Measurements from ENCODE around the gene NKAIN2. TPM values are rescaled to one million over a fixed set of nuclear protein-coding genes. Genes with fewer than 3 reads are reported as not detected.
"Not testable (repeated sequence)": the region's sequence is repeated elsewhere in the genome, so short reads cannot be mapped to it uniquely, and the experiment has no call there.

Gene NKAIN2
- total and polyA plus RNA-seq, 8 donors = 9.5 to 23.4 (median 18.9) TPM; not detected in 2

DNA sequence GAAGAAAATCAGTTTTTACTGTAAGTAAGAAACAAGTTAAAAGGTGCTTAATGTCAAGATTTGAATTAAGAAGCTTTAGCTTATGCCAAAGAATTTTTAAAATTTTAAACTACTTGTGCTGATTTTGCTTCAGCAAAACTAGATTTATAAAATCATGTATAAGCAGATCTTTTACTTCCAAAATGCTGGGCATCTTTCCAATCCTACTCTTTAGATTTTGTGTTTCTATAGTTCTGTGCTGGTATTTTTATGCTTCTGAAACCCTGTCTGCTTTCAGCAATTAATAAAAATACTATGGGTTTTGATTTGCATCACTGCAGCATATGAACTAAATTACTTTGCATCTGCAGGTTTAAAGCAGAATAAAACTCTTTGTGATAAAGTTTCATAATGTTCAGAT lies 920.0 kb downstream of the NKAIN2 start:
- no peaks in the 10 kb centered on the region for H3K27me3 ChIP-seq
- no peaks in the 10 kb centered on the region for H3K4me1 ChIP-seq
- H3K4me3 ChIP-seq = no peak overlapping the region
- H3K9me3 ChIP-seq = no peaks in the 10 kb centered on the region
- DNase-seq (no peak), ATAC-seq (no peak)
- H3K27ac ChIP-seq = no peak overlapping the region
- H3K36me3 ChIP-seq = no peaks in the 10 kb centered on the region
- intact Hi-C loops (cut with DNase I) = no loop called here
- TF ChIP-seq, protein P1, sequence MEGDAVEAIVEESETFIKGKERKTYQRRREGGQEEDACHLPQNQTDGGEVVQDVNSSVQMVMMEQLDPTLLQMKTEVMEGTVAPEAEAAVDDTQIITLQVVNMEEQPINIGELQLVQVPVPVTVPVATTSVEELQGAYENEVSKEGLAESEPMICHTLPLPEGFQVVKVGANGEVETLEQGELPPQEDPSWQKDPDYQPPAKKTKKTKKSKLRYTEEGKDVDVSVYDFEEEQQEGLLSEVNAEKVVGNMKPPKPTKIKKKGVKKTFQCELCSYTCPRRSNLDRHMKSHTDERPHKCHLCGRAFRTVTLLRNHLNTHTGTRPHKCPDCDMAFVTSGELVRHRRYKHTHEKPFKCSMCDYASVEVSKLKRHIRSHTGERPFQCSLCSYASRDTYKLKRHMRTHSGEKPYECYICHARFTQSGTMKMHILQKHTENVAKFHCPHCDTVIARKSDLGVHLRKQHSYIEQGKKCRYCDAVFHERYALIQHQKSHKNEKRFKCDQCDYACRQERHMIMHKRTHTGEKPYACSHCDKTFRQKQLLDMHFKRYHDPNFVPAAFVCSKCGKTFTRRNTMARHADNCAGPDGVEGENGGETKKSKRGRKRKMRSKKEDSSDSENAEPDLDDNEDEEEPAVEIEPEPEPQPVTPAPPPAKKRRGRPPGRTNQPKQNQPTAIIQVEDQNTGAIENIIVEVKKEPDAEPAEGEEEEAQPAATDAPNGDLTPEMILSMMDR (IDR thresholded peaks at IDR 0.05) = no peak

DNA sequence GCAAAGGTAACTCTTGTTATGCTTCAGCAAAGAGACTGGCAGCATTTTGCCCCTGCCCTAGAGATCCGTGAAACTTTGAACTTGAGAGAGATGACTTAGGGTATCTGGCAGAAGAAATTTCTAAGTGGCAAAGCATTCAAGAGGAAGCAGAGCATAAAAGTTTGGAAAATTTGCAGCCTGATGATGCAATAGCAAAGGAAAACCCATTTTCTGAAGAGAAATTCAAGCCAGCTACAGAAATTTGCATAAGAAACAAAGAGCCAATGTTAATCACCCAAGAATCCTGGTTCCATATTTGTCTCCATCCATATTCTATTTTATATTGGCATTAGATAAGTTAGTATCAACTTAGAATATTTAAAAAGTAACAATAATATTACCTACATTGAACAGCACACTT lies 934.1 kb downstream of the NKAIN2 start:
- H3K27me3 ChIP-seq; H3K36me3 ChIP-seq; H3K27ac ChIP-seq; DNase-seq; ATAC-seq; H3K4me1 ChIP-seq; H3K4me3 ChIP-seq; intact Hi-C loops (cut with DNase I); H3K9me3 ChIP-seq: not testable (repeated sequence)

GRCh38 chr6:124738482-124738881 lies 934.8 kb downstream of the NKAIN2 start:
- peaks cover 0 to 2% of the 10 kb centered on the region in 2 donors for H3K9me3 ChIP-seq
- no peak for DNase-seq
- H3K4me1 ChIP-seq = no peaks in the 10 kb centered on the region

DNA sequence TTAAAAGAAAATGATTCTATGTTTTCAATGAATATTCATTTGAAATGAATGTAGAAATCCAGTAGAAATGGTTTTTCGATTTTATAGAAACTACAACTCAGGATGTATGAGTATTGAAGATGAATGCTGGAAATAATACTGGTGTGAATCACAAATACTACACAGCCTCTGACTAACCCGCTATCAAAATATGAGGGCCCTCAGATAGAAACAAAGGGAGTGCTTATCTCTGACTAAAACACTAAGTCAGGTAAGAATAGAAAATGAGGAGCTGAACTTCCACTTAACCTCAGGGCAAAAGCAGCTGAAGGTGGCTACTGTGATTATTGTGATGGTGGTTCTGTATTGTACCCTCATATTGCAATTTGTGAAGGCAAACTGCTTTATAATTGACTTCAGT lies 937.7 kb downstream of the NKAIN2 start:
- TF ChIP-seq, protein P1 (IDR thresholded peaks at IDR 0.05) = no peak
- DNase-seq = no peak
- intact Hi-C loops (cut with DNase I) = no loop called here
- H3K9me3 ChIP-seq = no peaks in the 10 kb centered on the region
- H3K27ac ChIP-seq = no peak overlapping the region
- no peaks in the 10 kb centered on the region for H3K4me1 ChIP-seq
- no peak overlapping the region for H3K4me3 ChIP-seq
- ATAC-seq = no peak
- no peaks in the 10 kb centered on the region for H3K27me3 ChIP-seq
- no peaks in the 10 kb centered on the region for H3K36me3 ChIP-seq

More at GRCh38 chr6:124738482-124738881, 934.8 kb downstream of the NKAIN2 start:
- intact Hi-C loops (cut with DNase I) = no loop called here
- H3K27ac ChIP-seq = no peak overlapping the region
- no peak for ATAC-seq
- TF ChIP-seq, protein P1 (IDR thresholded peaks at IDR 0.05) = no peak
- no peaks in the 10 kb centered on the region for H3K36me3 ChIP-seq
- no peak overlapping the region for H3K4me3 ChIP-seq
- H3K27me3 ChIP-seq = no peaks in the 10 kb centered on the region

DNA sequence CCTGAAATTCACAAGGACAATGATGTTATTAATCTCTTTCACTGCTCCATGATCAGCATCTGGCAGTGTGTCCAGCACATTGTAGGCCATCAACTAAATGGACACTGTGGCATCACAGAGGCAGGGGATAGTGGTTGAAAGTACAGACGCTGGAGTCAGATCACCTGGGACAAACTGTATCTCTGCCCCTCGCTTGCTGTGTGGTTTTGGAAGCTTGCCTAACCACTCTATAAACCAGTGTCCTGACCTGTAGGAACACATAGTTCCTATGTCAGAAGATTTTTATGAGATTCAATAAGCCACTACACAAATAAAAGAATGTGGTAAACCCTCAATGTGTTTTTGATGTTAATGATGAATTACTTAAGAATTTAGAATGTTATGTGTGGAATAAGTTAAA lies 939.3 kb downstream of the NKAIN2 start:
- H3K36me3 ChIP-seq = no peaks in the 10 kb centered on the region
- no peaks in the 10 kb centered on the region for H3K9me3 ChIP-seq
- TF ChIP-seq, protein P1 (IDR thresholded peaks at IDR 0.05) = no peak
- intact Hi-C loops (cut with DNase I) = no loop called here
- no peaks in the 10 kb centered on the region for H3K27me3 ChIP-seq
- ATAC-seq (no peak), DNase-seq (no peak)
- H3K27ac ChIP-seq = no peak overlapping the region
- H3K4me1 ChIP-seq = no peaks in the 10 kb centered on the region
- H3K4me3 ChIP-seq = no peak overlapping the region

- H3K9me3 ChIP-seq = no peaks in the 10 kb centered on the region
- DNase-seq = no peak
- TF ChIP-seq, protein P1 (IDR thresholded peaks at IDR 0.05) = no peak
- H3K27ac ChIP-seq = no peak overlapping the region
- no peak overlapping the region for H3K4me3 ChIP-seq
- intact Hi-C loops (cut with DNase I) = no loop called here
- no peaks in the 10 kb centered on the region for H3K4me1 ChIP-seq
- no peaks in the 10 kb centered on the region for H3K36me3 ChIP-seq
- H3K27me3 ChIP-seq = no peaks in the 10 kb centered on the region
- ATAC-seq = no peak
These were observed 939.8 kb downstream of the NKAIN2 start for GRCh38 chr6:124743420-124743819.
